ENCODE data around the gene IFT74.

Gene IFT74

DNA sequence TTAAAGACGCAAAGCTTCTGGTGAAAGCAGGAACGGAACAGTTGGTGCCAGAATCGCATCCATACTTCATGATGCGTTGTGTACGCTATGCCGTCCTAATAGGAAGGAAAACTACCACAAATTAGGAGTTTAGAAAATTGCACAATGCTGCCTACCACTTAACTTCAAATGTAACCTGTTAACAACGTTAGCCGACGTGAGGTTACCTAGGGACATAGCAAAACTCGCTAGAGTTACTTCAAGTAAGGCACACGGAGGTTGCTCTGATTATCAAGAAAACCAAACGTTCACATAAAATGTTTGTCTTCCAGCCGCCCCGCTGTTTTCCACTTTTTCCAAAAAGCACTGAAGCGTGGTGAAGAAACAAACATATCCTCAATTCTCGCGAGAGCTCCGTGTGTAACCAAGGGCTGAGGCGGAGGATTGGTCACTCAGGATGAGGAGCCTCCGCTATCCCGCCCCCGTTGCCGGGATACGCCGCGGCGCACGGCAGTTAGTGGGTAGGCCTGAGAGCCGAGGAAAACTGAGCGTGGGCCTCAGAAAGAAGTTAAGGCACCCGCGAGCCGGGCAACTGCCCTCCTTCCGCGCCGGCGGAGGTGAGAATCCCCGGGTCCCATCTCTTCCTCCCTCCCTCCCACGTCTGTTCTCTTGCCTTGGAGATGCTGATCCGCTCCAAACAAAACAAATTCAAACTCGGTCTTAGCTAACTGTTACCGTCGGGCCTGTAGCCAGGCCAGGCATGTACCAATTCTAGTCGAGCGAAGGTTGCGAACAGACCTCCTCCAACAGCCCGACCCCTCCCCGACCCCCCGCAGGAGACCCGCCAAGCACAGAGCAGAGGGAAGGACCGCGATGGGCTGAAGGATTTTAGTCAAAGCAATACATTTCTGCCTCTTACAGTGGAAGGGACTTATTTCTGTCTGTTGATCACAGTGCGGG, at the start of gene IFT74:
IFT74 (plus strand) TSS at position 492 of the 939 bp plus-strand sequence. CDS start 5,556 bp downstream, outside the sequence.
- peak; percentile 85 to 95 (median 92) for DNase-seq

DNA sequence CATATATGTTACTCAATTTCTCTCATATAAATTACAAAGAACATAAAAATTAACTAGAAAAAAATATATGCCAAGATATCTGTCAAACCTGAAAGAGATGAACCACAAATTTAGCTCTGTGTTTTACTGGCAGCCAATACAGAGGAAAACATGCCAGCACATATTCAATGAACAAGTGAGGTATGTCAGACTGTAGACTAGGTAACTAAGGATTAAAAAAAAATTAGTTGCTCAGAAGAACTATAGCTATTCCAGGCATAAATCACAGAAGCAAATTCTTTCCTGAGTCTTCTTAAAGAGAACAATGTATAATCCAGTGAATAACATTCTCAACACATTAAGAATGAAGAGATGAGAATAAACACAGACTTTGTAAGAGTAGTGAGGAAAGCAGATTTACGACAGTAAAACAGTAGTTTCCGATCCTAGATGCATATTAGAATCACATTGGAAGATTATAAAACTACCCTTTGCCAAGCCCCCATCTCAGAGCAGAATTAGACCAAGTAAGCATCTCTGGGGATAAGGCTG, 43.0 kb upstream of the IFT74 start:
- DNase-seq = no peak

DNA sequence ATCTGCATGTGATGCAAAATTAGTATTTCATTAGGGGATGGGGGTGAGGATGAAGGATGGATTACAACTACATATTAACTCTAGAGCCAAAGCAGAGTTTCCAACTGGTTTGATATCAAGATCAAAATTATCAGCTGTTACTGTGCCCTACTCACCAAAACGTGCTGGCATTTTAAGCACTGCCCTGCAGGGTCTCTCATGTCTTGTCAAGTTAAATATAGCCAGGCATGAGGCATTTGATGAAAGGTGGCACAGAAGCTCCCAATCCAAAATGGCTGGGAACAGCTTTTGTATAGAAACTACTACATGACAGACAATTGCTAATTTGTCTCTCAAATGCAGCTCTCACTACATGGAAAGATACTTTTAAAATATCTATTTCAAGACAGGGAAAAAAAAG, 36.5 kb upstream of the IFT74 start:
- no peak for DNase-seq

DNA sequence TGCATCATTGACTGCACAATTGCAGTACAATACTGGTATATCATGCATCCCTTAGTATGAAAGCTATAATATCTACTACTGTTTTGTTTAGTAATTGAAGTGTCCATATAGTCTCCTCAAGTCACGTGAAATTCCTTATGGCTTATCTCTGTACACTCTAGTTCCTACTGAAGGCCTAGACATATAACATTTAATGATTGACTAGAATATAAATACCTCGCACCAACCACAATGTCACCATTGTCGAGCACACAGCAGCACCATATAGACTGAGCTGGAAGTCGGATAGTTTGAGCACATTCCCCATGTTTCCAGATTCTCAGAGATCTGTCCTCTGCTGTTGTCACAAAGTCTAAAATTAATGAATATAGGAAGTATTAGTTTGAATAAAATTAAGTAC, 30.6 kb upstream of the IFT74 start:
- no peak for DNase-seq

DNA sequence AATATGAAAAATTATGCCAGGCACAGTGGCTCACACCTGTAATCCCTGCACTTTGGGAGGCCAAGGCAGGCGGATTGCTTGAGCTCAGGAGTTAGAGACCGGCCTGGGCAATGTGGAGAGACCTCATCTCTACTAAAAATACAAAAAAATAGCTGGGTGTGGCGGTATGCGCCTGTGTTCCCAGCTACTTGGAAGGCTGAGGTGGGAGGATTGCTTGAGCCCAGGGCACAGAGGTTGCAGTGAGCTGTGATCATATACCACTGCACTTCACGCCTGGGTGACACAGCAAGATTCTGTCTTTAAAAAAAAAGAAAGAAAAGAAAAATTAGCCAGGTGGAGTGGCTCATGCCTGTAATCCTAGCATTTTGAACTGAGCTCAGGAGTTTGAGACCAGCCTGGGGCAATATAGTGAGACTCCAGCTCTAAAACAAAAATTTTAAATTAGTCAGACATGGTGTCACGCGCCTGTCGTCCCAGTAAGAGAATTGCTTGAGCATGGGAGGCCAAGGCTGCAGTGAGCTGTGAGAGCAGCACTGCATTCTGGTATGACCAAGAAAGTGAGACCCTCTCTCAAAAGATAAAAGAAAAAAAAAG, 27.2 kb upstream of the IFT74 start:
- no peak for DNase-seq

DNA sequence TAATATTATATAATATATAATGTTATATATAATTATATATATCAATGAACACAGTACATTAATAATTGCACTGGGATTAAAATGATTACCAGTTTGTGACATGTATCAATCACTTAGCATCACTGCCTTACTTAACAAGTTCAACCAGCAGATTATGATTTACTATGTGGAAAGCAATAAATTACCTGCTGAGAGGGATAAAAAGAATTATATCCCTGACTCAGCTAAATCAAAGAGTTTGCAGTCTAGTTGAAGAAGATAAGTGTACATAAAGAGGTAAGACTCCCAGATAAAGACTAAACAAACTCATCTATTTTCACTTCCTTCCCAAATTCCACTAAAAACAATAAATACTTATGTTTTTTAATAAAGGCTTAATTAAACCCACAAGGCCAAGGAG, 20.4 kb upstream of the IFT74 start:
- no peak for DNase-seq

DNA sequence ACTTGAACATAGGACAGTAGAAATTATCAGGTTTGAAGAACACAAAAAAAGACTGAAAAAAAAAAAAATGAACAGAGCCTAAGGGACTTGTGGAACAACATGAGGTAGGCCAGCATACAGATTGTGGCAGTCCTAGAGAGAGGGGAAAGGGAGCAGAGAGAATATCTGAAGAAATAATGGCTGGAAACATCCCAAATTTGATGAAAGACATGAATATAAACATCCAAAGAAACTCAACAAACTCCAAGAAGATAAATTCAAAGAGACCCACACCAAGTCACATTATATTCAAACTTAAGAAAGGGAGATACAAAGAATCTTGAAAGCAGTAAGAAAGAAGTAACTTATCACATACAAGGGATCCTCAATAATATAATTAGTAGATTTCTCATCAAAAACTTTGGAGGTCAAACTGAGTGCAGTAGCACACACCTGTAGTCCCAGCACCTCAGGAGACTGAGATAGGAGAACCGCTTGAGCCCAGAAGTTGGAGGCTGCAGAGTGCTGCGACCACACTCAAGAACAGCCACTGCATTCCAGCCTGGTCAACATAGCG, 18.3 kb upstream of the IFT74 start:
- no peak for DNase-seq

DNA sequence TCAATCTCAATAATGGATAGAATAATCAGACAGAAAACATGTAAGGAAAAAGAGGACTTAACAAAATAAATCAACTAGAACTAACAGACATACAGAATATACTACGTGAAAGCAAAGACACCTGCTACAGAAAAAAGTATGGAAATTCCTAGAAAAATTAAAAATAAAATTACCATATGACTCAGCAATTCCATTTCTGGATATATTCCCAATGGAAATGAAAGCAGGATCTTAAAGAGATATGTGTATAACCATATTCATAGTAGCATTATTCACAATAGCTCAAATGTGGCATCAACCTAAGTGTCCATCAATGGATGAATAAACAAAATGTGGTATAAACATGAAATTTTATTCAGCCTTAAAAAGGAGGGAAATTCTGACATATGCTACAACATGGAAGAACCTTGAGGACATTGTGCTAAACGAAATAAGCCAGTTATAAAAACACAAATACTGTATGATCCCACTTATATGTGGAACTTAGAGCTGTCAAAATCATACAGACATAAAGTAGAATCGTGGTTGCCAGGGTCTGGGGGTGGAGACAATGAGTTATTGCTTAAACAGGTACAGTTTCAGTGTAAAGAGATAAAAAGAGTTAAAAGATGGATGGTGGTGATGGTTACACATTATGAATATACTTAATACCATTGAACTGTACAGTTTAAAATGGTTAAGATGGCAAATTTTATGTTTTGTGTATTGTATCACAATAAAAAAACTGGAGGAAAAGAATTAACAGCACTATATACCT, 16.1 kb upstream of the IFT74 start:
- DNase-seq = no peak

DNA sequence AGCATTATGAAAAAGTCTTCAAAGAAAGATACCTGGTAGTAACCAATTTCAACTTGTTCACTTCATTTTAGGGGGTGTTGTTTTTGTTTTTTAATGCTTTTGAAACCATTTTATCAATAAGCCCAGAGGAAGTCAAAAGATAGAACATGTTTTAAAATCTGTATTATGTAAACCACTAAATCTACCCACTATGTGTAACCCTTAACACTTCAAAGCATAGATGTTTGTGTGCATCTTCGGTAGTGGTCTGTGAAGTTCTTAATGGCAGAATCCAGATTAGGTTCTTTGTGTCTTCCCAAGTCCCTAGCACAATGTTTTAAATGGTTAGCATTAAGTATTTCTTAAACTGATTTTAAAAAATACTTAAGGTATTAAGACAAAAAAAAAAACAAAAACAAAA, 15.4 kb upstream of the IFT74 start:
- DNase-seq = no peak

DNA sequence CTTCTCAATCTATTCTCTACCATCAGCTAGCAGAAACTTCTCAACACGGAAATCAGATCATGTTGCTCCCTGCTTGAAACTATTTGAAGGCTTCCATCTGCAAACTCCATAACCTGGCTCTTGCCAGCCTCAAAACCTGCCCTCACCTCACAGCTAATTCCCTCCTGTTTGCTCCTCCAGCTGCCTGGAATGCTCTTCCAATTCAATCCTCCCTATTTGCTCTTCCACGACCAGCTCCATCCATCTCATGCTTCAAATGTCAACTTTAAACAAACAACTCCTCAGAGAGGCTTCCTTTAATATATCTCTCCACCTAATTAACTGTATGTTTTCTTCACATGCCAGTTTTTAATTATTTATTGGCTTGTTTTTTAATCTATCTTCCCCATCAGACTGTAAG, 10.6 kb upstream of the IFT74 start:
- no peak for DNase-seq

DNA sequence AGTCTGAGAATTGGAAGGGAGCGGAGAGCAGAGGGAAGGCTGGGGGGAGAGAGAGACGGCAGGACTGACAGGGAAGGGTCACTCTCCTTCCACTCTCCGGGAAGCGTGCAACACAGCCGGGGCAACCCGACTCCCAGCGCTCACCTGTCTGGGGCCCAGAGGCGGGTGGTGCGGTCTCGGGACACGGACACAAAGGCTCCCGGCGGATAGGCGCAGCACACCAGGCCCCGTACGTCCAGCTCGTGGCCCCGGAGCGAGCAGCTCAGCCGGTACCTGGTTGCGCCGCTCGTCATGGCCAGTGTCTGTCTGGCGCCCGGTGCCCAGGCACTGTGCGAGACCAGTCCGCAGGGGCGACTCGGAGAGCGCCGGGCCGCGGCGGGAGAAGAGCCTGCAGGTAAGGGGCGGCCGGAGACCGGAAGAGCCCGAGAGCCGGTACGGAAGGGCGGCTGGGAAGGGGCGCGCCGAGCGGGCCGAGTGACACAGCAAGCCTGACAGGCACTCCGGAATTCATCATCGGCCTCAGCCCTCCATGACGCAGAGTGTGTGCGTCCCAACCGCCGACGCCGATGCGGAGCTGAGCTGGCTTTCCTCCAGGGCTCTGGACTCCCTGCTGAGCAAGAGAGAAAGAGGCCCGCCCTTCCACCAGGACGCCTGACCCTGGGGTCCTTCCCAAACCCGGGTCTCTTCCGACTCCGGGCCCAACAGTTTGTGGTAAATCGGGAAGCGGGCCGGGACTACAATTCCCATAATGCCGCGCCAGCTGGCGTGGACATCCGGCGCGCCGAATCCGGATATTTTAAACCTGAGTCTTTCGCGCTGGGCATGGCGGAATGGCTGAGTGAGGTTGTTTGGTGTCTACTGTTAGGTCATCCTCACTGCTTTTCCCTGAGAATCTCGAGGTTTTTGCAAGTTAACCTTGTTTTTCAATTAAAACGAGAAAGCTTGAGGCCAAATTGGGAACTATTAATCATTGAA, 9.2 kb upstream of the IFT74 start, which contains the start of gene PLAA:
PLAA (minus strand) TSS at position 490 of the 975 bp plus-strand sequence; CDS start at position 293, 197 bp downstream.
- DNase-seq = peak; percentile 76 to 98 (median 86)

DNA sequence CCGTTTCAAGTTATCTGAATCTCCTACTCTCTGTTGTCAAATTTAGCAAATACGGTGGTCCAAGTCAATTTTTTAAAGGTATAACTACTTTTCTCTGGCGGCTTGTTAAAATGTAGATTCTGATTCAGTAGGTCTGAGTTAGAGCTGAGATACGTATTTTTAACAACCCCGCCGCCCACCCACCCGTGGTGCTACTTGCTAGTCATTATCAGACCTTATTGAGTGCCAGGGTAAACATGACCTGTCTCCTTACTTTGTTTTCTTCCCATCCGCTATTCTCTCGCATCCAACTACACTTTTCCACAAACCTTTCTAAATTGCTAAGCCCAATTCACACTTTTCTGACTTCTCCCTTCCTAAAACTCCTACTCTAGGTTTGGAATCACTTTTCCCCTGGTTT, 8.5 kb upstream of the IFT74 start:
- no peak for DNase-seq

DNA sequence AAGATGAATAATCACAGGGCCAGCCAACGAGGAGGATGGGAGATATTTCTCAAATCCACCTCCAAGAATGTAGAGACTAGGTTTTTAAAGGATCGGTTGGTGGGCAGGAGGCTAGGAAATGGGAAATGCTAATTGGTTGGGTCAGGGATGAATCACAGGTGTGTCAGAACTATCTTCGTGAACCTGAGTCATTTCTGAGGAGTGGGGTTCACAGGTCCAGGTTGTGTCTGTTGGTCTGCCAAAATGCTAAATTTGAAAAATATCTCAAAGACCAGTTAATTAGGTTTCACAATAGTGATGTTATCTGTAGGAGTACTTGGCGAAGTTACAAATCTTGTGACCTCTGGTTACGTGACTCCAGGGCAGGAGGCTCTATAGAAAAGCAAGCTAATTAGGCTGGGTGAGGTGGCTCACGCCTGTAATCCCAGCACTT, 6.6 kb upstream of the IFT74 start:
- DNase-seq = no peak

DNA sequence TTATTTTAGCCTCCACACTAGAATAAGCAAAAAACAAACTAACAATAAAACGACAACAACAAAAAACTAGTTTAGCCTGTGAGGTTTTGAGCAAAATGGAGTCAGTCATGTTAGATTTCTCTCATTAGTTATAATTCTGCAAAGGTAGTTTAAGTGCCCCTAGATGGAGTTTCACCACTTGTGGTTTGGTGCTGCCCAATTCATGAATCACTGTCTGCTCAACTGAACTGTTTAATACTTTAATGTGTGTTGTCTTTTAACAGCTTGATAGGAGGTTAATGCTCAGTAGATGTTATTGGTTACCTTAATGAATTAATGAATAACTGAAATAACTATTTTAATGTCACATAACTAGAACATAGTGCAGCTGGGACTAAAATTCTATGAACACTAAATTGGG, 5.7 kb upstream of the IFT74 start:
- no peak for DNase-seq

DNA sequence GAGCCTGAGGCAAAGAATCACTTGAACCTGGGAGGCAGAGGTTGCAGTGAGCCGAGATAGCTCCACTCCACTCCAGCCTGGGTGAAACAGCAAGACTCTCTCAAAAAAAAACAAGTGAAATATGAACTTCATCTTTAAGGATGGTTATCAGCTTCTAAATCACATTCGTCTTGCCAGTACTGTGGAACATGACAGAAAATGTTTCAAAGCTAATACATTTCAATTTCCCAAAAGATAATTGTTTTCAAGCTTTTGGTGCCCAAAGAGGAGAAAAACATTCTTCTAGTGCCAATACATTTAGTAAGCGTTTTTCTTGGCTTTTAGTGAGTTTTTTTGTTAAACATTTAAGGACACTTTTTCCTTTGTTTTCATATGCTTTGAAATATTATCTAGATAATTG, 4.4 kb upstream of the IFT74 start:
- no peak for DNase-seq

DNA sequence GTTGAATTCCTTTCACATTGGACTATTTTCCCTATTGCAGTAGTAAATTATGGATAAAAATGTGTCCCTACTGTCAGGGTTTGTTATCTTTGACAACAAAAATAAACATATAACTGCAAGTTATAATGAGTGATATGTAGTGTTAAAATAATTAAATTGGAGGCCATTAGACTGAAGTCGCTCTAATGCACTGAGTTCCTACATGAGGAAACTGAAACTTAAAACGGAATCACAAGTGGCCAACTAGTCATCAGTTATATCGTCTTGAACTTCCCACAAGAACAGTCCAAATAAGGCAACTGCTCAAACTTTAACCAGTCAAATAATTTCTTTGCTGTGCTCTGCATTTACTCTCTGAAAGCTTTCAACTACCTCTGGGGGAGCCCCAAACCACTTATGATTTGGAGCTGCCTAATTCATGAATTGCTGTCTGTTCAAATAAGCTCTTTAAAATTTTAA, 2.1 kb upstream of the IFT74 start:
- DNase-seq = no peak

DNA sequence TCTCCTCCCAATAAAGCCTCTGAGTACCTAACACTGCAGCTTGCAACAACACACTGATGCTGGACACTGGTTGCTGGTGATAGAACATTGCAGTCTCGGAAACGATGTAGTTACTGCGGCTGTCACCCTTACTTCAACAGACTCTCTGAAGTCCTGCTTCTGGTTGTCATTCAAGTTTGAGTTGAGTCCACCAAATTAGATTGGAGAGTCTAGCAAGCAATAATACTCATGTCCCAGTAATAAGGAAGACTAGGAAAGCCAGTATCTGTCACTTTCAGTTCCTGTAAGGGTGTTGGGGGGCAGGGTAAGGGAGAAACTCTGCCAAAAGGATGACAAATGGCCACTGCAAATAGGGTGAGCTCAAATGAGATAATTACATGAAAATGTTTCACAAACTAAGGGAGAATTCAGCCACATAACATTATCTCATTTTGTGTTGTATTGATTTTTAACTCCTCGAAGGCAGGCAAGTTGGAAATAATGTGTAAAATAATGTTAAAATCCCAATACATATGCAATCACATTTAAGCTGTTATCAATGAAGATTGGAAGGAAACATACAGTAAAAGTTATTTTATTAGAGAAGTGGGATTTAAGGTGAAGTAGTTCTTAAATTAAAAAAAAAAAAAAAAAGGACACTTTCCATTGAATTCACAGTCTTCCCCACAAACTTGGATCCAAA, 849 bp upstream of the IFT74 start:
- DNase-seq = peak in 1 of 6 experiments; percentile 36

DNA sequence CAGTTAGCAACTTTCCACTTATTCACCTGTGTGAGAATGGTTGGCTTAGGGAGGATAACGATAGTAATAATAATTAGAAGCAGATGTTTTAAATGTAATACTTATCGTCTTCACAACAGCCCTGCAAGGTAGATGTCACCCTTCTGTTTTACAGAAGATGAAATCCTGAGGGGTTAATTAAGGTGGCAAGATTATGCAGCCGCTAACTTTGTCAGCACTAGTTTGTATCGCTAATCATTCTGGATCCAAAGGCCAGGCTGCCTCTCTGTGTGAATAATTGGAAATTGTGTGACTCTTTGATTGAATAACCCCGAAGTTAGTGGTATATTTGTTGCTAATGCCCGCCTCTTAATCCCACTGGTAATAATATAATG, 635 bp downstream of the IFT74 start:
- DNase-seq = no peak

DNA sequence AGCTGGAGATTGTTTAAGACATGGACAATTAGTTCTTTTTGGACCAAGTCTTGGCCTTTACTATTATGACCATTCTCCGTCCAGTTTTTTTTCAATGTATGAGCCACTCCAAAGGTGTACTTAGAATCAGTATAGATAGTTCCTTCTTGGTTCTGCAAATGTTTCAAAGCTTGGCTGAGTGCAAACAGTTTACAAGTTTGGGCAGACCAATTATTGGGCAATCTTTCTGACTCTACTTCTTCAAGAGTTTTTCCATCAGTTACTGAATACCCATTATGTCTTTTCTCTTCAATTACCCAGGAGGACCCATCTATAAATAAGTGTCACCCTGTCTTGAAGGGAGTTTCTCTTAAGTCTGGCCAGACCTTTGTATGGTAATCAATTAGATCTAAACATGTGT, 15.5 kb downstream of the IFT74 start:
- DNase-seq = no peak

DNA sequence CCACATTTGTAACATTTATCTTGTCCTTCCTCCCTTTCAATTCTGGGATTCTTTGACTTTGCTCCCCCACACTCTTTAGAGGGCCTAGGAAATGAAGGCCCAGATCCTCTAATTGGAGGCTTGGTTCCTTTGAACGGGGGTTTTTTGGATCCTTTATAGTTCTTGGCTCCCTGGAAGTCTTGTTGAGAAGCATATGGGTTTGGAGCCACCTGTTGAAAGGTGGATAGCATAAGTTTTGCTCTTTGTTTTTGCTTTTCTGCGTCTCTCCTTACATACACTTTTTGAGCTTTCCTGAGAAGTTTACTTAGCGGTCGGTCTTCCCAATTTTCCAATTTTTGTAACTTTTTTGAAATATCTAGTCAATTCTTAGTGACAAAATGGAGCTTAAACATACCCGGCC, 17.8 kb downstream of the IFT74 start:
- DNase-seq = no peak

DNA sequence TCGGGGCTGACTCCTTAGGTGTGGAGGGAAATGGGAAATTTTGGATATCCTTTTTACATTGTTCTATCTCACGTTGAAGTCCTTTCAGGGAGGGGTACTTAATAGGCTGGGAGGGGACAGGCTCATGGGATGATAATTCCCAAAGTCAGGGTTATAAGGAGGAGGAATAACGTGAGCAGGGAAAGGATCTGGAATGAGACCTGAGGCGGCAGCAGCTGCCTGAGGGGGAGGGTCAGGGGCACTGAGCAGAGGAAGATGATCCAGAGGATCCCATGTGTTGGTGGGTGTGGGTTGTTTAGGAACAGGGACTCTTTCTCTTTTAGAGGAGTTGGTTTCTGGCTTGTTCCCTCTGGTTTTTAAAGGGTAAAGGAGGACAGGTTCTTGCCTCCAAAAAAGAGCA, 18.7 kb downstream of the IFT74 start:
- no peak for DNase-seq
